OCI-LY1 (cell line): ENCODE measurements around the gene MAD1L1.

ENCODE experiments used
- H2AFZ ChIP-seq: fragments of 200-600 bp; sonication (generic), shearing (Covaris generic); 2 replicates; pipeline ENCODE4 v1.6.0; 2014; ENCODE audit warnings: antibody characterized with exemption, mild to moderate bottlenecking, low read length
- H3F3A ChIP-seq: fragments of 200-600 bp; sonication (generic), shearing (Covaris generic); 2 replicates; pipeline ENCODE4 v1.6.0; 2014; ENCODE audit warnings: mild to moderate bottlenecking, antibody characterized with exemption, low read length, moderate library complexity; ENCODE audit not compliant: insufficient read depth
- H3K27ac ChIP-seq: fragments of 200-600 bp; sonication (generic); 2 replicates; pipeline ENCODE4 v1.5.1; 2014; ENCODE audit warnings: low read length, mixed run types, mild to moderate bottlenecking, low read depth; ENCODE audit not compliant: poor library complexity, severe bottlenecking
- H3K27me3 ChIP-seq: fragments of 200-600 bp; sonication (generic); 2 replicates; pipeline ENCODE4 v1.6.0; 2014; ENCODE audit warnings: antibody characterized with exemption, mild to moderate bottlenecking, low read length, moderate library complexity; ENCODE audit not compliant: insufficient read depth
- H3K36me3 ChIP-seq: fragments of 200-600 bp; sonication (generic); 2 replicates; pipeline ENCODE4 v1.6.1; 2014; ENCODE audit warnings: mild to moderate bottlenecking, antibody characterized with exemption, low read length, moderate library complexity, mixed read lengths; ENCODE audit not compliant: insufficient read depth
- H3K4me1 ChIP-seq: fragments of 200-600 bp; sonication (generic); 2 replicates; pipeline ENCODE4 v1.5.1; 2014; ENCODE audit warnings: mild to moderate bottlenecking, low read length, moderate library complexity; ENCODE audit not compliant: insufficient read depth, severe bottlenecking
- H3K4me2 ChIP-seq: fragments of 200-600 bp; sonication (generic), shearing (Covaris generic); 2 replicates; pipeline ENCODE4 v1.6.1; 2014; ENCODE audit warnings: low read length
- H3K4me3 ChIP-seq: fragments of 200-600 bp; sonication (generic); 2 replicates; pipeline ENCODE4 v1.5.1; 2014; ENCODE audit warnings: low read length, low read depth, mild to moderate bottlenecking, mixed read lengths; ENCODE audit not compliant: poor library complexity, severe bottlenecking
- H3K79me2 ChIP-seq: fragments of 200-600 bp; shearing (Covaris generic); 2 replicates; pipeline ENCODE4 v1.6.1; 2016; ENCODE audit warnings: mixed run types, low read length, mixed read lengths; ENCODE audit not compliant: insufficient read depth
- H3K9ac ChIP-seq: fragments of 200-600 bp; sonication (generic), shearing (Covaris generic); 2 replicates; pipeline ENCODE4 v1.6.1; 2014; ENCODE audit warnings: mild to moderate bottlenecking, low read length, mixed read lengths
- H3K9me2 ChIP-seq: fragments of 200-600 bp; sonication (generic), shearing (Covaris generic); 2 replicates; pipeline ENCODE4 v1.6.1; 2014; ENCODE audit warnings: low read depth, mild to moderate bottlenecking, low read length, mixed read lengths
- H3K9me3 ChIP-seq: fragments of 200-600 bp; shearing (Covaris generic); 2 replicates; pipeline ENCODE4 v1.6.1; 2014; ENCODE audit warnings: low read length, mixed read lengths
- H4K20me1 ChIP-seq: fragments of 200-600 bp; sonication (generic), shearing (Covaris generic); 2 replicates; pipeline ENCODE4 v1.6.0; 2016; ENCODE audit warnings: mild to moderate bottlenecking, low read length; ENCODE audit not compliant: insufficient read depth
- EZH2 ChIP-seq: fragments of 200-600 bp; sonication (generic), shearing (Covaris generic); IDR thresholded peaks from 2 replicates; pipeline ENCODE4 v1.8.0; 2017; ENCODE audit warnings: borderline replicate concordance, mixed run types, mild to moderate bottlenecking, antibody characterized with exemption, low read length, moderate library complexity, mixed read lengths
- TF ChIP-seq, protein P1 (sequence below): fragments of 200-600 bp; sonication (generic), shearing (Covaris generic); IDR thresholded peaks from 2 replicates; pipeline ENCODE4 v1.5.1; 2017; ENCODE audit warnings: mild to moderate bottlenecking, antibody characterized with exemption, low read length, moderate library complexity, mixed read lengths

The MAD1L1 gene

DNA sequence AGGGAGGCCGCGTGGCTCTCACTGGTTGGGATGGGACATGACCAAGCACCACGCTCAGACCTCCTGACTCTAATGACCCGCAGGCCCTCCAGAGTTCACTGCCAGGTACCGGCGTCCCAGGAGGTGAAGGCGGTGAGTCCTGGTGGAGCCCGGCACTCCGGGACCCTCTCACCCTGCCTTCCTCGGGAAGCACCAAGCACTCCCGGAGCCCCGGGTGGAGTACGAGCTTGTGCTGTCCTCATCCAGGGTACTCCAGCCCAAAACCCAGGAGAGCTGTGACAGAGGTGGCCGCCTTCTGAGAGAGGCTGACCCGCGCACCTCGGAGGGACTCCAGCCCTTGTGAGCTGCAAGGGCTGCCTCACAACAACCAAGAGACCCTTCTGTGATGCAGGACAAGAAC is 9.4 kb downstream of the MAD1L1 start:
- Histone ChIP-seq H3K36me3 (peaks cover 75% of the 10 kb centered on the region), H3K4me3 (no peak overlapping the region), H2AFZ (no peak overlapping the region), H3K4me2 (no peak overlapping the region), H3K79me2 (no peaks in the 10 kb centered on the region), H3K27me3 (no peaks in the 10 kb centered on the region), H3K9ac (no peak overlapping the region), H3K9me3 (no peaks in the 10 kb centered on the region), H3K4me1 (no peaks in the 10 kb centered on the region), H3F3A (no peaks in the 10 kb centered on the region), H3K27ac (no peak overlapping the region), H3K9me2 (no peaks in the 10 kb centered on the region), H4K20me1 (no peaks in the 10 kb centered on the region)
- no peak for TF ChIP-seq EZH2
- TF ChIP-seq, protein P1, sequence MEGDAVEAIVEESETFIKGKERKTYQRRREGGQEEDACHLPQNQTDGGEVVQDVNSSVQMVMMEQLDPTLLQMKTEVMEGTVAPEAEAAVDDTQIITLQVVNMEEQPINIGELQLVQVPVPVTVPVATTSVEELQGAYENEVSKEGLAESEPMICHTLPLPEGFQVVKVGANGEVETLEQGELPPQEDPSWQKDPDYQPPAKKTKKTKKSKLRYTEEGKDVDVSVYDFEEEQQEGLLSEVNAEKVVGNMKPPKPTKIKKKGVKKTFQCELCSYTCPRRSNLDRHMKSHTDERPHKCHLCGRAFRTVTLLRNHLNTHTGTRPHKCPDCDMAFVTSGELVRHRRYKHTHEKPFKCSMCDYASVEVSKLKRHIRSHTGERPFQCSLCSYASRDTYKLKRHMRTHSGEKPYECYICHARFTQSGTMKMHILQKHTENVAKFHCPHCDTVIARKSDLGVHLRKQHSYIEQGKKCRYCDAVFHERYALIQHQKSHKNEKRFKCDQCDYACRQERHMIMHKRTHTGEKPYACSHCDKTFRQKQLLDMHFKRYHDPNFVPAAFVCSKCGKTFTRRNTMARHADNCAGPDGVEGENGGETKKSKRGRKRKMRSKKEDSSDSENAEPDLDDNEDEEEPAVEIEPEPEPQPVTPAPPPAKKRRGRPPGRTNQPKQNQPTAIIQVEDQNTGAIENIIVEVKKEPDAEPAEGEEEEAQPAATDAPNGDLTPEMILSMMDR = no peak

DNA sequence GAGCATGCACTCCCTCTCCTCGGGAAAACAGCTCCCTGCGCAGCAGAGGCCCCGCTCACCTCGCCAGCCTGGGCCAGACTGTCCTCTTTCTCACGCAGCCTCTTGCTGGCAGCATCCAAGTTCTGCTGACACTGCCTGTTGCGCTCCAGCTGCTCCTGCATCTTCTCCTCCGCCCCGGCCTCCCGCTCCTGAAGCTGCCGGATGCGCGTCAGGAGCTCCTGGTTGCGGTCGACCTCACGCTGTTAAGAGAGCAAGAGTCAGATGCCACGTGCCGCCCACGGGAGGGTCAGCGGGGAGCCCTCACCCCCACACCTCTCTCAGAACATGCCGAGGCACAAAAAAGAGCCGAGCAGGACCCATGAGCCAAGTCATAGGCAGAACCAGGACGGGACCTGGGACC is 10.2 kb downstream of the MAD1L1 start:
- no peak overlapping the region for H3K4me3 ChIP-seq
- H3K79me2 ChIP-seq = no peaks in the 10 kb centered on the region
- no peak overlapping the region for H2AFZ ChIP-seq
- no peak overlapping the region for H3K4me2 ChIP-seq
- no peak overlapping the region for H3K27ac ChIP-seq
- TF ChIP-seq, protein P1 = no peak
- no peak for TF ChIP-seq EZH2
- peaks cover 75% of the 10 kb centered on the region for H3K36me3 ChIP-seq
- H3K27me3 ChIP-seq = no peaks in the 10 kb centered on the region
- no peaks in the 10 kb centered on the region for H3F3A ChIP-seq
- H3K9ac ChIP-seq = no peak overlapping the region
- H3K9me3 ChIP-seq = no peaks in the 10 kb centered on the region
- no peaks in the 10 kb centered on the region for H3K9me2 ChIP-seq
- no peaks in the 10 kb centered on the region for H4K20me1 ChIP-seq
- H3K4me1 ChIP-seq = no peaks in the 10 kb centered on the region

DNA sequence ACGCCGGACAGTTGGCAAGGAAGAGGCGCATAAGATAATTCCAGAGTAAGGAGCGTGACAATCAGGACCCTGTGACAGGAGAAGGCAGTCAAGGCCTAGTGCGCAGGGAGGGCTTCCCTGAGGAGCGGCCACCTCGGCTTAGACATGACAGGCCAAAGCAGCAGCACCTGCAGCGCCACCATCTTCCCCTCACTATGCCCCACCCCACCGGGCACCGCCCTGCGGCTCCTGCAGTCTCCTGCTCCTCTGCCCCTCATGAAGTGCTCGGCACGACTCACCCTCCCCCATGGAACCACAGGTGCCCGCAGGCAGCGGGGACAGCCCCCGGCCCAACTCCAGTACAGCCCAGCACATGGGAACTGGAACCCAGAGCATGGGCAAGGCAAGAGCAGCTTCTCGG is 11.8 kb downstream of the MAD1L1 start:
- no peaks in the 10 kb centered on the region for H3K79me2 ChIP-seq
- H3K4me2 ChIP-seq = no peak overlapping the region
- no peaks in the 10 kb centered on the region for H3K4me1 ChIP-seq
- H3K9me2 ChIP-seq = no peaks in the 10 kb centered on the region
- no peaks in the 10 kb centered on the region for H3K9me3 ChIP-seq
- H3K27ac ChIP-seq = no peak overlapping the region
- H4K20me1 ChIP-seq = no peaks in the 10 kb centered on the region
- H3F3A ChIP-seq = no peaks in the 10 kb centered on the region
- H3K36me3 ChIP-seq = peaks cover 75% of the 10 kb centered on the region
- no peaks in the 10 kb centered on the region for H3K27me3 ChIP-seq
- H3K9ac ChIP-seq = no peak overlapping the region
- TF ChIP-seq, protein P1 = no peak
- TF ChIP-seq EZH2 = no peak
- no peak overlapping the region for H2AFZ ChIP-seq
- H3K4me3 ChIP-seq = no peak overlapping the region
